ENCODE data around the gene AUTS2. TPM values are rescaled to one million over a fixed set of nuclear protein-coding genes. Genes with fewer than 3 reads are reported as not detected.

The AUTS2 gene
- polyA plus RNA-seq, 1 donor, result 110 TPM

DNA sequence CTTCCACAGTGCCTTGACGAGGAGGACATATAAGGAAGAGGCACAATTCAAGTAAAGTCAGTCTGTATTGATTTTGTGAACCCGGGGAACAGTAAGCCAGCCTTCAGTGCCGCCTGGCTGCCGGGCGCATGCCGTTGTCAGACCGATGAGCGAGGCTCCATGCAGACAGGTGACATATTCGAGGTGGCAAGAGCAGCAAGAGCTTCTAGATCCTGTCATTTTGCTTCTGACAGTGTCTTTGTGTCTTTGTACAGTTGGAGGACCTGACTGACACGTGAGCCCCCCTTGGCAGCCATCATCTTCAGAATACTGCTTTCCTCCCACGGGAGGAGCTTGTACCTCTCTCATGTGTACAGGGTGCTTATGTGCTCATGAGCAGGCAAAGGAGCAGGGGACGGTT, 1146.2 kb downstream of the AUTS2 start:
- DNase-seq, result no peak

DNA sequence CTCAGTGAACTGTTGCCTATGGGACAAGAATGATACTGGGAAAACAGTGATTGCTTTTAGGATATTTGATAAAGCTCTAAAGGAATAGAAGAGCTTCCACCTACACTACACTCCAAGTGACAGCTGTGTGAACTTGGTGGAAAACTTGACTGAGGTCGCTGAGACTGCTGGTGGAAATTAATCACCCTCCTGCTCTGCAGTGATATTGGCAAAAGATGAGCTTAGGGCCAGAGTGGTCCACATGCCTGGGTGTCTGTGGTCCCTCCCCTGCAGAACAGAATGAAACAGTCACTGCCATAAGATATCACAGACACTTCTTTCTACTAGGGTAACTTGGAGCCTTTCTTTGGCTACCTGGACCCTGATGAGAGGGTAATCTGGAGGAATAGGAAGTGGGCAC, 1151.6 kb downstream of the AUTS2 start:
- no peak for DNase-seq

GRCh38 chr7:70751895-70752294, 1153.6 kb downstream of the AUTS2 start:
- no peak for DNase-seq

DNA sequence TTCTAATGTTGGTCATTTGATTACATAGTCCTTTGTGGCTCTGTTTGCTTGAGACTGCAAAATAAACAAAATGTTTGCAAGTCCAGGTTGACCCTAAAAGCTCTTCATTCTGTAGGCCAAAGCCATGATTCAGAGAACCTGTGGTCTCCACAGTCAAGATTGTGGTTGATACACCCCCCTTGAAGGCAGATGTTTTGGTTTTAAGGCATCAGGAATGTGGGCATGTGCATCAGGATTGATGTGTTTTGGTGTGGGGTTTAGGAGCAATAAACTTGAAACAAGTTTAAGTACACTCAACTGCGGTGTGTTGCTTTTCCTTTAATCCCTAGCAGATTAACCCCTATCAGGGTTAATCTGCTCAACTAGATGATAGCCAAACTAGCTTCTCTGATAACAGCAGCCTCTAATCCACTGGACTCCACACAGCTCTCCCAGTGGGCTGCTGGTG, 1154.5 kb downstream of the AUTS2 start:
- DNase-seq, result no peak

DNA sequence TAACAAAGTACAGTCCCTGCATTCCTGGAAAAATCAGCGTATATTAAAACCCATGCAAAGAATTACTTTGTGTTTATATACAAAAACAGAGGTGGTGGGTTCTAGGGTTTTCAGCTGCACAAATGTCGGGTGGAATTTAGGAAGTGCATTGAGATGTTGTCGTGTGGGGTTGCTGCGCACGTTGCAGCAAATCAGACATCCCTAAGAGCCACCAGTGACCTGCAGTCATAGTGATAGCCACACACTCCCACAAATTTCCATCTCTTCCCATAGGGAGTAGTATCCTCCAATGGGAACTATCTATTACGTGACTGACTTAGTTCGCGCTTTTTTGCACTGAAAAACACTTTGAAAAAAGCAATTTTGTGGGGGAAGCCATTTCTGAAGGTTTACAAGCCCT, 1158.5 kb downstream of the AUTS2 start:
- DNase-seq, result no peak

DNA sequence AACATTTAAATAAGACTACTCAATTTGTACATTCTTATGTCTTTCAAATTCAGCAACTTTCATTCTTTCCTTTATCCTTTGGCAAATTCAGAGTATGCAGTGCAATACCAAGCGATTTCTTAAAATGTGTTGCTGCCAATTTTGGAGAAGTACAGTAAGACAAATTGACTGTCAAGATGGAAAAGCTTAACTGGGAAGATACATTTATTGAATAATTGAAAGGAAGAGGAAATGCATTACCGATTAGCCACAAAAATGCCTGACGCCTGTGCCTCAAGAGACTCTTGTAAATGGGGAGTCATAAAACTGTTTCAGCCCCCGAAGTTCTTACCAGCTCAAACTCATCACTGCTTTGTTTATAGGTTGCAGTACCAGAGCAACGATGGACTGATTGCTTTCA, 1160.4 kb downstream of the AUTS2 start:
- DNase-seq, result no peak

- DNase-seq, result no peak
Measured at GRCh38 chr7:70759674-70760073, 1161.4 kb downstream of the AUTS2 start.

DNA sequence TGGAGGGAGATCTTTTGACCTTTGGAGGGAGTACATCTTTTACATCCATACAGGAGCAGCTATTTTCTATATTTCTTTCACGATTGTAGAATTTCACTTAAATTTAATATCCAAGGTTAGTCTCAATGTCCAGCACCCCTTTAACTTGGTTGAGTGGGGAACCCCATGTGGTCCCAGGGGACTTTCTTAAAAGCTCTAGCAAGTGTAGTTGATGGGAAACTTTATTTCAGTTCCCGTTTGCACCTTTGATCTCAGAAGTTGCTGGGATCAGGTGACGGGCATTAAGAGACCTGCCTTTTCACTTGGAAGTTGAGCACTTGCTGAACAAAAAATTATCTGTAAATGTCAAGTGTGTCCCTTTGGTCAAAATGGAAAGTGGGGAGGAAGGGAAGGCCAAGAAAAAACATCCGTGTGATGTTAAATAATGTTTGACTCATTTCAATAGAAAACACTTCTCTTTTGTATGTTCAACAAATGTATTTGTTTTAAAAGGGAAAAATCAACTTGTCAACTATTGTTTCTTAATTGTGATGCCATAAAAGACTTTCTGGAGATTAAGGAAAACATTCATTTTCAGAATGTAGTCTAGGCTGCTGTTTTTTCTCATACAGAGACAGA, 1163.5 kb downstream of the AUTS2 start:
- no peak for DNase-seq

DNA sequence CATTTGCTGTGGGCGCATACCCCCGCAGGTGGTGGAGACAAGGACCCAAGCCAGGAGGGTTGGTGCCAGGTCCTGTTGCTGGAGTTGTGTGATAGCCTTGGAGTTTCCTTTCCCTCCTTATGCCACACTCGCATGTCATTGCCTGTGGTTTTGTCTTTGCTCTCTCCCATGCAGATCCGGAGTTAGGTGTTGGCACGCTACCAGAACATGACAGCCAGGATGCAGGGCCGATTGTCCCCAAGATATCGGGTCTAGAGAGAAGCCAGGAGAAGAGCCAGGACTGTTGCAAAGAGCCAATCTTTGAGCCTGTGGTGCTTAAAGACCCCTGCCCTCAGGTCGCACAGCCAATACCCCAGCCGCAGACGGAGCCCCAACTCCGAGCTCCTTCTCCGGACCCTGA, 1164.4 kb downstream of the AUTS2 start:
- no peak for DNase-seq

DNA sequence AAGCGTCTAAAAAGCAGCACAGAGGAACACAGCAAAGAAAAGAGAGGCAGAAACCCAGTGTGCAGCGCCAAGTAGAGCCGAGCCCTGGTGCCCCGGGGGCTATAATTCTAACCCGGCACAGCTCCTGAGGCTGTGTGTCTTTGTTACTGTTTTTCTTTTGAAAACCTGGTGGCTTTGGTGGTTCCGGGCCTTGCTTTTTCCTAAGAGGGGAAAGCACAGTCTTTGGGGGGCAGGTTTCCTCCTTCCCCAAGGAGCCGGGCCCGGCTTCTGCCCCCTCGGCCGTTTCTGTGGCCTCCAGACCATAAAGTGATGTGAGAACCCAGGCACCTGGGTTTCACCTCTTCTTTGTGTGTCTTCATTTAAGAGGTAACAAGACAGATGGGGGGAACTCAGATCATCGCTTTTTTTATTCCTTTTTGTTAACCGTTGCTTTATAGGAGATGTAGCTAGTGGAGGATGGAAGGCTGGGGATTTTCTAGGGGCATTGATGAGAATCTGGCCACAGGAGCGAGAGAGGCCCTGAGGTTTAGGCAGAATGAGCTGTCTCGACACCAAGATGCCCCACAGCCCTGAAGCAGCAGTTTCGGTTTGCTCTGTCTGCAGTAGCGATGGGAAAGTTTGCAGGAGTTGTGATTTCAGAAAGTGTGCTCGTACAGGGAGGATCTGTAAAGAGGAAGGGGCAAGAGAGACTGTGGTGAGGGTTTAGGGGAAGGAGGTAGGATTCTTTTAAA, 1165.9 kb downstream of the AUTS2 start:
- no peak for DNase-seq

DNA sequence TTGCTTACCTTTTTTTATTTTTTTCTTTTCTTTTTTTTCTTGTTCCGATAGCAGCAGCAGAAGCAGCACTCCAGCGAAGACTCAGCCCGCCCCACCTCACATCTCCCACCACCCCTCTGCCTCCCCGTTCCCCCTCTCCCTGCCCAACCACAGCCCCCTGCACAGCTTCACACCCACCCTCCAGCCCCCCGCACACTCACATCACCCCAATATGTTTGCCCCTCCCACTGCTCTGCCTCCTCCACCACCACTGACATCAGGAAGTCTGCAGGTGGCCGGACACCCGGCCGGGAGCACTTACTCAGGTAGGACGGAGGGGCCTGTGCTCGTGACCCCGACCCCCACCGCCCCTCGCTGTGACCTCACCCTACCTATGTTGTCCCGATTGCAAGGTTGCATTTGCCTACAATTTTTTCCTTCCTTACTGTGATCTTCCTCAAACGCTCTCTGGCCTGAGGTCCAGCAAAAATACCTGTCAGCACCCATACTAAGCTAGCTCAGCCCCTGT, 1166.5 kb downstream of the AUTS2 start:
- DNase-seq, result no peak

DNA sequence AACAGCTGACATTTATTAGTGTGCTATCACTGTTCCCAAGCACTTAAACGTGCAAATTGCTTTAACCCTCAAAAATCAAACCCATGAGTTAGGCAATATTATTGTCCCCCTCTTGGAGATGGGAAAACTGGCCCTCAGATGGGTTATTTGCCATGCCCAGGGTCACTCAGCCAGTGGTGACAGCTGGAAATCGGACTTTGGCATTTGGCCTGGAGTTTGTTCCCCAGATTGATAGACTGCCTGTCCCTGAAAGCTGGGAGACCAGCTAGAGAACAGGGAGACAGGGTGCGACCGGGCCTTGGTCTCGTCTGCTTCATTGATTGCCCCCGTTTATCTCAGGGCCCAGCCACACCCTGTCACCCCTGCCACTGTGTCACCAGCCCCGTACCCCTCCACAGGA, 1167.4 kb downstream of the AUTS2 start:
- DNase-seq, result no peak

- no peak for DNase-seq
Measured at GRCh38 chr7:70766109-70766508, 1167.8 kb downstream of the AUTS2 start.

DNA sequence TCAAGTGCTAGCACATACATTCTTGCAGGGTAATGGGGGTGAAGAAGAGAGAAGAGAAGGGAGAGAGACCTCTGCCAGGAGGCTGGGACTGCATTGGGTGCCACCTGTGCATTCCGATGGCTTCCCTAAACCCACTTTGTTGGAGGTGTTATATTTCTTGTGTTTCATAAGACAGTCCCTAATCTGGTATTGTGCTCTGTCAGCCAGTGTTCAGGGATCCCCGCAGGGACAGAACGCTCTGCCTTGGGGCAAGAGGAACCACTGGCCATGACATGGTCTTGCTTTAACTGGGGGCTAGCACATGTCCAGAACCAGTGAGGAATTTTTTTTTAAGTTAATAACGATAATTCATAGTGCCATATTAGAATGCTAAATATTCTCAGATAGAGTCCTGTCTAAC, 1168.4 kb downstream of the AUTS2 start:
- DNase-seq, result no peak

- DNase-seq, result no peak
Measured at GRCh38 chr7:70770154-70770553, 1171.9 kb downstream of the AUTS2 start.

GRCh38 chr7:70771451-70771850, 1173.2 kb downstream of the AUTS2 start:
- no peak for DNase-seq

DNA sequence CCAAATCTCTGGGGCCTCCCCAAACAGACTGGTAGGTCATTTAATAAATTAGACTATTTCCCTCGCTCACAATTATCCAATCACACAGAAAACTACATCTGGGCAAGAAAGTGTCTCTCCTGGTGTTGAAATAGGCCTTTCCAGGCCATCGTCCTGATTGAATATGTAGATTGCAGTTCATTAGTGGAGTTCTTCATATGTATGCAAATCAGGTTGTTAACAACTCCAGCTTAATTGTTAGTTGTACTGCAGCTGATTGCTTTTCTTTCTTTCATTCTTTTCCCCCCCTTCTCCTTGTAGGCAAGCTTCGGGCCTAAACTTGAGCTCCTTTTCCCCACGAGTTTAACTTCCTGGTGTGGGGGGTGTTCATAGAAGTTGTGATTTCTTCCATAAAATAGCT, 1174.6 kb downstream of the AUTS2 start:
- DNase-seq, result no peak

DNA sequence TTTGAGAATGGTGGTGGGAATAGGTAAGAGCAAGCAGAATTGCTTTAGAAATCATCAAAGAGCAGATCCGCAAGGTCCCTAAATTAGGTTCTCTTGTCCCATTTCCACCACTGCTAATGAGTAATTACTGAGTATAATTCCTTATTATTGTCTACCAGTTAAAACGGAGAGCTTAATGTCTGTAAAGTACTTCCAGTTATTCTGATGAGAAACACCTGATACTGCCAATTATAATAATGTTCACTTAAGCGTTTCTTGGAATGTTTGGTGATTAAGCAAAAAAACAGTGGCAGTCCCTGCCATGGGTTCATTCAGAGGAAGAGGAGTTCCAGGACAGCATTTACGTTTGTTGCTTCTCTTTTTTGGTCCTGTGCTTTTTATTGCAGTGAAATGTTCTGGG, 1175.1 kb downstream of the AUTS2 start:
- DNase-seq, result no peak

- DNase-seq, result no peak
Measured at GRCh38 chr7:70774950-70775527, 1176.8 kb downstream of the AUTS2 start.

- no peak for DNase-seq
Measured at GRCh38 chr7:70775570-70776156, 1177.4 kb downstream of the AUTS2 start.

DNA sequence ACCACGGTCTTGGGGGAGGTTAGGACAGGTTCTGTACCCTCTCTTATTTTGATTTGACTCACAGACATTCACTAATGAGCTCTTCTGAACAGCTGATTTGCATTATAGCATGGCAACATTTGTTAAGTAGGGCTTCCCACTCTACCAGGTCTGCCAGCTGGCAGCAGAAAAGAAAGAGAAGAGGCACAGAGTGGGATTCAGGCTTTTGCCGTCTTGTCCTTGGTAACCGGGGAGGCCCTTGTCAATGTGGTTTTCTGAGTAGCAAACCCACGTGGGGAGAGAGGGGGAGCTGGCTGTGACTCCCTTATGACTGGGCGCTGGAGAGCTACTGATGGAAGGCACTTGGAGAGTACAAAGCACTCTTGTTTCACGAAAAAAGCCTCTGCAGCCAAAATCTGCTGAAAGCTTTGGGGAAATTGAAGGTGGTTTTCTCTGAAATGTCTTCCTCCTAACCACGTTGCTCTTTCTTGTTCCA, 1178.4 kb downstream of the AUTS2 start:
- DNase-seq, result no peak

GRCh38 chr7:70777251-70777650, 1179.0 kb downstream of the AUTS2 start:
- DNase-seq, result no peak

GRCh38 chr7:70778585-70778984, 1180.3 kb downstream of the AUTS2 start:
- no peak for DNase-seq

All from left kidney (tissue), 2 donors.